MCF 10A (cell line): Measurements from ENCODE around the gene CATSPER4. TPM values are rescaled to one million over a fixed set of nuclear protein-coding genes. Genes with fewer than 3 reads are reported as not detected.

ENCODE experiments used
- BruUV-seq: library from RNA; stranded (reverse); fragments of 400-500 nt; replicated peaks from 2 replicates; lab custom pipeline; 2021; lab: Mats Ljungman, UMichigan
- CTCF ChIA-PET: fragments of 300-600 bp; sonication (Branson Sonifier 250); formaldehyde crosslinking; extraction: SDS; loops from one replicate; lab custom pipeline; 2021; ENCODE audit warnings: antibody characterized with exemption, inconsistent platforms; lab: Yijun Ruan, JAX
- POLR2A ChIA-PET: fragments of 300-600, 350-650 bp; sonication (Branson Sonifier 250); formaldehyde crosslinking; extraction: SDS; loops from one replicate; lab custom pipeline; 2020; ENCODE audit warnings: antibody characterized with exemption, inconsistent platforms; lab: Yijun Ruan, JAX
- DNase-seq: peaks from one replicate; pipeline ENCODE4 v3.0.0-alpha.2; 2018; ENCODE audit not compliant: unreplicated experiment
- H3K27ac Mint-ChIP-seq: one replicate; pipeline ENCODE4 v1.8.0; 2022; ENCODE audit warnings: mild to moderate bottlenecking, low read depth, mixed read lengths; ENCODE audit not compliant: unreplicated experiment
- H3K27me3 Mint-ChIP-seq: one replicate; pipeline ENCODE4 v1.8.0; 2022; ENCODE audit warnings: mixed read lengths; ENCODE audit not compliant: insufficient read depth, unreplicated experiment
- H3K36me3 Mint-ChIP-seq: one replicate; pipeline ENCODE4 v1.8.0; 2022; ENCODE audit warnings: mild to moderate bottlenecking, moderate library complexity, mixed read lengths; ENCODE audit not compliant: insufficient read depth, unreplicated experiment
- H3K4me1 Mint-ChIP-seq: one replicate; pipeline ENCODE4 v1.8.0; 2022; ENCODE audit warnings: mixed read lengths; ENCODE audit not compliant: insufficient read depth, unreplicated experiment
- H3K4me3 Mint-ChIP-seq: one replicate; pipeline ENCODE4 v1.8.0; 2022; ENCODE audit warnings: mild to moderate bottlenecking, moderate library complexity, mixed read lengths; ENCODE audit not compliant: unreplicated experiment
- H3K9me3 Mint-ChIP-seq: one replicate; pipeline ENCODE4 v1.8.0; 2022; ENCODE audit warnings: mixed read lengths; ENCODE audit not compliant: unreplicated experiment
- intact Hi-C: fragments of 100-400 bp; cut with micrococcal nuclease; formaldehyde crosslinking; loops from 2 replicates; pipeline ENCODE4 v1.14.1; 2022
- total RNA-seq: library from RNA; stranded (reverse); gene quantifications from 2 replicates; pipeline ENCODE4 v1.2.3, GENCODE V29; 2022
- TF ChIP-seq, protein P1 (sequence below): fragments of 200-600 bp; IDR thresholded peaks from one replicate; pipeline ENCODE4 v1.8.0; 2022; ENCODE audit warnings: antibody characterized with exemption, mild to moderate bottlenecking; ENCODE audit not compliant: unreplicated experiment

Gene CATSPER4
- total RNA-seq, 1 experiment from 2014 or later: not detected

DNA sequence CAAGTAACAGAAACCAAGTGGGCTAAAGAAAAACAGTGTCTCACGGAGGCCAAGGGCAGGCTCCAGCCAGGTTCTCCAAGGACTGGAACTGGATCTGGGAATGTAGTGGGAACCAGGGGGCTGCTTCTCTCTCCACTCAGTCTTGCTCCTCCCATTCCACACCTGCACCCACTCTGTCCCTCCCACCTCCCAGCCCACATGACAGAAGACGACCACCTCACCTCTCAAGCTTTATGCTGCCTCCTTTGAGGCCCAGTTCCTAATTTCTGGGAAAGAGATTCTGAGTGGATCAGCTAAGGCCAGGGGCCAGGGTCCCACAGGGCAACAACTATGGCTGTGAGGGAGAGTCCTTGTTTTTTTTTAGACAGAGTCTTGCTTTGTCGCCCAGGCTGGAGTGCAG lies 24.8 kb downstream of the CATSPER4 start:
- BruUV-seq: no TSS peak
- TF ChIP-seq, protein P1, sequence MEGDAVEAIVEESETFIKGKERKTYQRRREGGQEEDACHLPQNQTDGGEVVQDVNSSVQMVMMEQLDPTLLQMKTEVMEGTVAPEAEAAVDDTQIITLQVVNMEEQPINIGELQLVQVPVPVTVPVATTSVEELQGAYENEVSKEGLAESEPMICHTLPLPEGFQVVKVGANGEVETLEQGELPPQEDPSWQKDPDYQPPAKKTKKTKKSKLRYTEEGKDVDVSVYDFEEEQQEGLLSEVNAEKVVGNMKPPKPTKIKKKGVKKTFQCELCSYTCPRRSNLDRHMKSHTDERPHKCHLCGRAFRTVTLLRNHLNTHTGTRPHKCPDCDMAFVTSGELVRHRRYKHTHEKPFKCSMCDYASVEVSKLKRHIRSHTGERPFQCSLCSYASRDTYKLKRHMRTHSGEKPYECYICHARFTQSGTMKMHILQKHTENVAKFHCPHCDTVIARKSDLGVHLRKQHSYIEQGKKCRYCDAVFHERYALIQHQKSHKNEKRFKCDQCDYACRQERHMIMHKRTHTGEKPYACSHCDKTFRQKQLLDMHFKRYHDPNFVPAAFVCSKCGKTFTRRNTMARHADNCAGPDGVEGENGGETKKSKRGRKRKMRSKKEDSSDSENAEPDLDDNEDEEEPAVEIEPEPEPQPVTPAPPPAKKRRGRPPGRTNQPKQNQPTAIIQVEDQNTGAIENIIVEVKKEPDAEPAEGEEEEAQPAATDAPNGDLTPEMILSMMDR: no peak
- ChIA-PET POLR2A (no interaction called here), CTCF (interaction anchor here (0.6 to 0.7 kb wide), 2 partner anchors 111 to 254 kb away, joined by 3 read pairs; no protein-coding TSS in a partner anchor)
- Mint-ChIP-seq H3K9me3 (no peaks in the 10 kb centered on the region), H3K4me3 (no peak overlapping the region), H3K36me3 (no peaks in the 10 kb centered on the region), H3K27me3 (peaks cover 3% of the 10 kb centered on the region), H3K4me1 (no peaks in the 10 kb centered on the region), H3K27ac (no peak overlapping the region)
- no peak for DNase-seq
- intact Hi-C loops: no loop called here

DNA sequence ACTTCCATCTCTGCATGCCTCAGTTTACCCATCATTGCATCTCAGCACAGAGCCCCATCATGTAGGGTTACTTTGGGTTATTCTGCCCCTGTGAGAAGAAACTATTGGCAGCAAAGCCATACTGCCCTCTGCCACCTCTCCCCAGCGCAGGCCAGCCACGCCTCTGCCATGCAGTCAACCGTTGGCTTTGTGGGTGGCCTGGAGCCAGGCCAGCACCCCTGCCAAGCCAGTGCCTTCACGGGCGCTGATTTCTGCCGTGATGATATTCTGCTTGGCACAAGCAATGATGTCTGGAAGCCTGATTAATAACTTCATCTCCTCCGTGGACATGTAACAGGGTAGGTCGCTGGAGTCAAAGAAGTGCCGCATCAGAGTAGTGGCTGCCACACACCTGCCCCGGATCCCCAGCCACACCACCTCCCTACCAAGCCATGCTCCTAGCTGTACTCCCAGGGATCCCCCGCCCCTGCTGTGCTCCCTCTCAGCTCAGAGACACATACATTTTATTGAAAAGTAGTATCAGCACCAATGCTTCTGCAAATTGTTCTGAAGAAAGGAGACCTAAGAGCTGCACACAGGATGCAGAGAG lies 28.6 kb downstream of the CATSPER4 start:
- TF ChIP-seq, protein P1: no peak
- Mint-ChIP-seq H3K4me1 (no peaks in the 10 kb centered on the region), H3K9me3 (no peaks in the 10 kb centered on the region), H3K27ac (no peak overlapping the region), H3K27me3 (no peaks in the 10 kb centered on the region), H3K36me3 (no peaks in the 10 kb centered on the region), H3K4me3 (no peak overlapping the region)
- peak; percentile 49 for DNase-seq
- intact Hi-C loops: no loop called here
- no TSS peak for BruUV-seq
- CTCF ChIA-PET: interaction anchor here (0.6 to 1.8 kb wide), 2 partner anchors 14 to 16 kb away, joined by 3 to 5 read pairs; partner anchors contain the start of gene CEP85
- POLR2A ChIA-PET: interaction anchor here (0.6 to 1.2 kb wide), 2 partner anchors 15 to 23 kb away, joined by 3 to 4 read pairs; partner anchors contain the start of gene CEP85

DNA sequence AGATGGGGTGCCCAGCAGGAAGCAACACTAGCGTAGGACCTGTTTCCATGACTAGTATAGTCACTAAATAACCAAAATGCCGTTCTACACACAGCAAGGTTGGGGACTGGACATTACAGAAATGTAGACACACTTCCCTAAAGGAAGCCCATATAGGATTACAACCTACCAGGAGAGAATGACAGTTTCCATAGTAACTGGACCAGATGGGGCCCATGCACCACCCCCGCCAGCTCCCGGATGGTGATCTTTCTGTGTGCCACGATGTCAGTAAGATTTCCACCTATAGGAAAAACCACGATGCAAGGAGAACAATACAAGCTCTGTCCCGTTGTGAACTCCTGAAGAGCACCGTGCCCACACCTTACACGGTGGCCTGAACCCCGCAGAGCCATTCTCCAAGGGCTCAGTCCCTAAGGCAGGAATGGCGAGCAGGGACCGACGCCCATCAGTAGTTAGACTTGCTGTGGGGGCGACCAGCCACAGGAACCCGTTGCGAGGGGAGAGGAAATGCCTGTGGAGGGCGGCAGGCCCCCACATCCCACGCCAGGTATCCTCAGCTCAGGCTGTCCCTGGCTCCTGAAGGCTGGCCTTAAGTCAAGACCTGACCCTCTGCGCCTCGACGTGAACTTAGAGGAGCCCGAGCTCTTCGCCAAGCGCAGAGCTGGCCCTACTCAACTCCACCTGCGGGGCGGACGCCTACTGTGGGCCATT lies 30.0 kb downstream of the CATSPER4 start:
- Mint-ChIP-seq H3K36me3 (no peaks in the 10 kb centered on the region), H3K4me1 (no peaks in the 10 kb centered on the region), H3K4me3 (no peak overlapping the region), H3K27ac (no peak overlapping the region), H3K9me3 (no peaks in the 10 kb centered on the region), H3K27me3 (peaks cover 2% of the 10 kb centered on the region)
- DNase-seq: no peak
- TF ChIP-seq, protein P1: no peak
- ChIA-PET POLR2A (interaction anchor here (0.9 to 1.2 kb wide), 2 partner anchors 10 to 42 kb away, joined by 3 read pairs; no protein-coding TSS in a partner anchor), CTCF (interaction anchor here (0.6 to 1.8 kb wide), 2 partner anchors 13 to 195 kb away, joined by 3 to 5 read pairs; partner anchors contain the start of gene CEP85)
- no TSS peak for BruUV-seq
- intact Hi-C loops: no loop called here

DNA sequence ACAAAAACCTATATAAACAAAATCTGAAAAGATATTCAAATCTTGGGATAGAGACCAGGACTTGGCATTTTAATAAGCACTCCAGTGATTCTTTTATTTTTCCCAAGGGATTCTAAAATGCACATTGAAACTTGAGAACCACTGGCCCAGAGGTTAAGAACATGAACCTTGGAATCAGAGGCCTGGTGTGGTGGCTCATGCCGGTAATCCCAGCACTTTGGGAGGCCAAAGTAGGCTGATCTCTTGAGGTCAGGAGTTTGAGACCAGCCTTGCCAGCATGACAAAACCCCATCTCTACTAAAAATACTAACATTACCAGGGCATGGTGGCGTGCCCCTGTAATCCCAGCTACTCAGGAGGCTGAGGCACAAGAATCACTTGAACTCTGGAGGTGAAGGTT lies 30.7 kb downstream of the CATSPER4 start:
- Mint-ChIP-seq H3K9me3 (no peaks in the 10 kb centered on the region), H3K36me3 (no peaks in the 10 kb centered on the region), H3K4me1 (no peaks in the 10 kb centered on the region), H3K27ac (no peak overlapping the region), H3K27me3 (peaks cover 9% of the 10 kb centered on the region), H3K4me3 (no peak overlapping the region)
- ChIA-PET POLR2A (interaction anchor here (0.9 to 1.2 kb wide), 2 partner anchors 11 to 43 kb away, joined by 3 read pairs; no protein-coding TSS in a partner anchor), CTCF (no interaction called here)
- TF ChIP-seq, protein P1: no peak
- BruUV-seq: no TSS peak
- intact Hi-C loops: no loop called here
- DNase-seq: no peak
